ENCODE results near the gene TRIM13.

The TRIM13 gene

DNA sequence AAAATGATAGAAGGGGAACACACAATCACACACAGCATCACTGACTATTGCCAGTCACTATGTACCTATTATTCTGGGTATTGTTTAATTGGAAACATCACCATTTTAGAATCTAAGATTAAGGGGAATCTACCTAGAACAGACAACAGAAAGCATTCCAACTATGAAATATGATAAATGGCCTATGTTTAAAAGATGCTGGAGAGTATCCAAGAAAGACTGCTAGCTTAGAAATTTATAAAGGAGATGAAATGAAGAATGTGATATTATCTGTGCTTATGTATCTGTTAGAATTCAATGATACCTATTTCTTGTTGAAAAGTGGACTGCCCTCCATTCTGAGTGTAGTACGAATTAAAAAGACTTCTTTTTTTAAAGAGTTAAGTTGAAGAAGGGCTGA lies 68.9 kb downstream of the TRIM13 start:
- H3K27me3 Mint-ChIP-seq (ENCODE audit: low read depth): no peaks in the 10 kb centered on the region
- no peaks in the 10 kb centered on the region for H3K9me3 Mint-ChIP-seq
- peaks cover 18% of the 10 kb centered on the region for H3K36me3 Mint-ChIP-seq (ENCODE audit: low read depth)
- no peak overlapping the region for H3K27ac Mint-ChIP-seq
- H3K4me3 Mint-ChIP-seq: no peak overlapping the region
- H3K4me1 Mint-ChIP-seq (ENCODE audit: low read depth): peaks cover 18% of the 10 kb centered on the region
